CD4-positive, alpha-beta T cell (primary cell): Measurements from ENCODE around the gene EPC2. TPM values are rescaled to one million over a fixed set of nuclear protein-coding genes. Genes with fewer than 3 reads are reported as not detected.
"Not testable (repeated sequence)": the region's sequence is repeated elsewhere in the genome, so short reads cannot be mapped to it uniquely, and the experiment has no call there.

Experiments used
- ATAC-seq: fragments of 200-7000 bp; cut with Tn5 transposase; one replicate; pipeline ENCODE4 v1.10.0; 2022; ENCODE audit warnings: mild to moderate bottlenecking; ENCODE audit not compliant: poor library complexity
- CTCF ChIA-PET: fragments of 350-600 bp; sonication (Branson Sonifier 250); formaldehyde crosslinking; loops from one replicate; lab custom pipeline; 2021; ENCODE audit warnings: antibody characterized with exemption, inconsistent platforms; lab: Charles Lee
- POLR2A ChIA-PET: fragments of 350-600 bp; sonication (Branson Sonifier 250); formaldehyde crosslinking; loops from one replicate; lab custom pipeline; 2021; ENCODE audit warnings: antibody characterized with exemption, inconsistent platforms; lab: Charles Lee
- DNase-seq, 14 experiments: peaks; one replicate each; pipeline ENCODE4 v3.0.0-alpha.2; 2013 to 2020; ENCODE audit warnings: mixed read lengths in 2 of 14
- H3K27ac ChIP-seq, 2 donors: one replicate each; pipeline versions ENCODE4 v1.5.1 to v1.7.0; 2013; ENCODE audit warnings: low read length in 2 of 2, low read depth in 1 of 2, mild to moderate bottlenecking in 1 of 2
- H3K27me3 ChIP-seq, 2 experiments: 1 replicate in 1 of 2; 2 replicates in 1 of 2; pipeline versions ENCODE4 v1.6.1 to v1.7.0; 2013; ENCODE audit warnings: low read length in 2 of 2, control low read depth in 1 of 2, mild to moderate bottlenecking in 1 of 2, moderate library complexity in 1 of 2; ENCODE audit not compliant: insufficient read depth in 2 of 2, control insufficient read depth in 1 of 2
- H3K36me3 ChIP-seq: one replicate; pipeline ENCODE4 v1.6.1; 2013; ENCODE audit warnings: low read length, control low read depth; ENCODE audit not compliant: insufficient read depth
- H3K4me1 ChIP-seq: one replicate; pipeline ENCODE4 v1.6.1; 2013; ENCODE audit warnings: low read length, control low read depth; ENCODE audit not compliant: insufficient read depth
- H3K4me3 ChIP-seq: one replicate; pipeline ENCODE4 v1.5.1; 2013; ENCODE audit warnings: mild to moderate bottlenecking, low read length, moderate library complexity
- H3K9me3 ChIP-seq, 2 experiments: 1 replicate in 1 of 2; 2 replicates in 1 of 2; pipeline versions ENCODE4 v1.6.1 to v1.7.0; 2013; ENCODE audit warnings: low read length in 2 of 2, mild to moderate bottlenecking in 2 of 2, control low read depth in 1 of 2, moderate library complexity in 1 of 2; ENCODE audit not compliant: control insufficient read depth in 1 of 2, insufficient read depth in 1 of 2
- H3K27ac Mint-ChIP-seq: one replicate; pipeline ENCODE4 v1.8.0; 2020; ENCODE audit warnings: mixed read lengths
- H3K27me3 Mint-ChIP-seq: one replicate; pipeline ENCODE4 v1.8.0; 2021; ENCODE audit warnings: mixed read lengths
- H3K36me3 Mint-ChIP-seq: one replicate; pipeline ENCODE4 v1.8.0; 2021; ENCODE audit warnings: low read depth, mixed read lengths
- H3K4me1 Mint-ChIP-seq: one replicate; pipeline ENCODE4 v1.8.0; 2021; ENCODE audit warnings: low read depth, mixed read lengths
- H3K4me3 Mint-ChIP-seq: one replicate; pipeline ENCODE4 v1.8.0; 2020; ENCODE audit warnings: mild to moderate bottlenecking, mixed read lengths
- H3K9me3 Mint-ChIP-seq: one replicate; pipeline ENCODE4 v1.8.0; 2020; ENCODE audit warnings: mixed read lengths
- intact Hi-C, 2 experiments: fragments of 100-400 bp; cut with DNase I in 1 of 2; cut with micrococcal nuclease in 1 of 2; formaldehyde crosslinking; loops; one replicate each; pipeline versions ENCODE4 v1.15.1 to v1.9.0; 2023 to 2025; cut with DNase I, micrococcal nuclease
- total RNA-seq, 174 experiments: library from RNA in 2 of 174; stranded (reverse) in 2 of 174; gene quantifications; one replicate each; pipeline ENCODE4 v1.2.3 and lab custom pipeline; 2021 to 2026
- TF ChIP-seq, protein P1 (sequence below): fragments of 200-600 bp; IDR thresholded peaks from one replicate; pipeline ENCODE4 v1.8.0; 2022; ENCODE audit warnings: antibody characterized with exemption, mild to moderate bottlenecking

EPC2 gene
- total RNA-seq, 2 experiments from 2014 or later = 79.6 to 85.5 TPM

DNA sequence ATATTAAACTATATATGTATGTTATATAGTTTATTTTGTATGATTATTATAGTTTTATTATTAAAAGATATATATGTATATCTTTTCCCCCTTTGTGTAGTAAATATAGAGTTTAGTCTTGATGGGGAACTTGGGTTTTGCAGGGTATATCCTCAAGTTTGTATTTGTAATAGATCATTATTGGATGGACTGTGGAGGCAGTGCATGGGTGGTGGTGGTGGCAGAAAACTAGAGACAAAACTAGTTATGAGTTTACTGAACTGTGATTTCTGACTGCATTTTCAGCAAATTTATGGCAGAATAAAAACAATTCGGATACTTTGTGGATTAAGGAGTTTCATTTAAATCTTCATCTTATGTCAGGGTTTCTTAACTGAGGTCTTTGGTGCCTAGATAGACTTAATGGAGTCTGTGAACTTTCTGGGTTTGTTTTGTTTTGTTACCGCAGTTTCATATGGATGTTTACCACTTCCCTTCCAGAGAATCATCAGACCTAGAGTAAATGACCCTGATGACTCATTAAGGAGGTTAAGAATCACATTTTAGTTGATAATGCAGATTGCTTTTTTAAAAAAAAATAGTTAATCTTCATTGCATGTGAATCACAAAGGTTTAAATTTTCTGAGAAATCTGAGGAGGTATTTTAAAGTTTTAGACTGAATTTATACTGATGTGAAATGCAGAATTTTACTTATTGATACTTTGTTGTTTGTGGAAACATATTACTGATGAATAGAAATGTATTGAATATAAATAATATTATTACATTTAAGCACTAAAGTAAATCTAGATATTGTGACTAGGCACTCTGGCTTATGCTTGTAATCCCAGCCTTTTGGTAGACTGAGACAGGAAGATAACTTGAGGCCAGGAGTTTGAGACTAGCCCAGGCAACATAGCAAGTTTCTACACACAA, 14.5 kb downstream of the EPC2 start:
- H3K4me3 Mint-ChIP-seq = peak overlapping the region; percentile 69
- Histone ChIP-seq H3K27ac (peak overlapping the region; percentile 10 to 36), H3K4me3 (no peak overlapping the region), H3K36me3 (no peaks in the 10 kb centered on the region), H3K27me3 (no peaks in the 10 kb centered on the region), H3K9me3 (no peaks in the 10 kb centered on the region), H3K4me1 (peaks cover 10% of the 10 kb centered on the region)
- ATAC-seq (peak; percentile 88), DNase-seq (peak in 3 of 14 experiments; percentile 70 to 77 (median 76))
- peaks cover 91% of the 10 kb centered on the region for H3K4me1 Mint-ChIP-seq
- TF ChIP-seq, protein P1, sequence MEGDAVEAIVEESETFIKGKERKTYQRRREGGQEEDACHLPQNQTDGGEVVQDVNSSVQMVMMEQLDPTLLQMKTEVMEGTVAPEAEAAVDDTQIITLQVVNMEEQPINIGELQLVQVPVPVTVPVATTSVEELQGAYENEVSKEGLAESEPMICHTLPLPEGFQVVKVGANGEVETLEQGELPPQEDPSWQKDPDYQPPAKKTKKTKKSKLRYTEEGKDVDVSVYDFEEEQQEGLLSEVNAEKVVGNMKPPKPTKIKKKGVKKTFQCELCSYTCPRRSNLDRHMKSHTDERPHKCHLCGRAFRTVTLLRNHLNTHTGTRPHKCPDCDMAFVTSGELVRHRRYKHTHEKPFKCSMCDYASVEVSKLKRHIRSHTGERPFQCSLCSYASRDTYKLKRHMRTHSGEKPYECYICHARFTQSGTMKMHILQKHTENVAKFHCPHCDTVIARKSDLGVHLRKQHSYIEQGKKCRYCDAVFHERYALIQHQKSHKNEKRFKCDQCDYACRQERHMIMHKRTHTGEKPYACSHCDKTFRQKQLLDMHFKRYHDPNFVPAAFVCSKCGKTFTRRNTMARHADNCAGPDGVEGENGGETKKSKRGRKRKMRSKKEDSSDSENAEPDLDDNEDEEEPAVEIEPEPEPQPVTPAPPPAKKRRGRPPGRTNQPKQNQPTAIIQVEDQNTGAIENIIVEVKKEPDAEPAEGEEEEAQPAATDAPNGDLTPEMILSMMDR = no peak
- H3K27ac Mint-ChIP-seq = peak overlapping the region; percentile 80
- intact Hi-C loops = loop anchor here in 1 of 2 experiments (1.0 kb wide), 1 partner anchor 13 kb away; no protein-coding TSS in a partner anchor
- POLR2A ChIA-PET = interaction anchor here (0.7 to 3.8 kb wide), 2 partner anchors 9 to 13 kb away, joined by 4 to 44 read pairs; no protein-coding TSS in a partner anchor
- CTCF ChIA-PET = no interaction called here
- no peaks in the 10 kb centered on the region for H3K27me3 Mint-ChIP-seq
- peaks cover 14% of the 10 kb centered on the region for H3K36me3 Mint-ChIP-seq
- H3K9me3 Mint-ChIP-seq = peaks cover 3% of the 10 kb centered on the region

DNA sequence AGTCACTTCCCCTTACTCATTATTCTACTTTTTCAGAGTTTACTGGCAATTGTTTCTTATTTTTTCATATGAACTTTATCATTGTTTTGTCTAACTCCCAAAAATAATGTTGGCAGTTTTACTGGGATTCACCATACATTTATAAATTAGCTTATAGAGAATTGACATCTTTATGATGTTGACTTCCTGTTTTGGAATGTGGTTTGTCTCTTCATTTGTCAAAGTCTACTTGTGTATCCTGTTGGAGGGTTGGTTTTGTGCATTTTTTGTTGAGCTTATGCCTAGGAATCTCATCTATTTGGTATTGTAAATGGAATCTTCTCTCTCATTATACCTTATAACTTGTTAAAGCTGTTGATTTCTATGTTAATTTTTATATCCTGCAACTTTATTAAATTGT, 16.4 kb downstream of the EPC2 start:
- H3K4me3 Mint-ChIP-seq = peak overlapping the region; percentile 23
- no peak overlapping the region for H3K4me3 ChIP-seq
- ChIA-PET POLR2A (interaction anchor here (0.6 to 2.1 kb wide), 5 partner anchors 15 to 137 kb away, joined by 3 to 34 read pairs (median 4); partner anchors contain the start of gene EPC2), CTCF (interaction anchor here (0.8 to 1.3 kb wide), 3 partner anchors 13 to 152 kb away, joined by 3 to 4 read pairs (median 3); no protein-coding TSS in a partner anchor)
- DNase-seq (peak in 1 of 14 experiments; percentile 34), ATAC-seq (no peak)
- no peaks in the 10 kb centered on the region for H3K27me3 ChIP-seq
- H3K9me3 Mint-ChIP-seq = peaks cover 3% of the 10 kb centered on the region
- H3K36me3 ChIP-seq = no peaks in the 10 kb centered on the region
- H3K4me1 ChIP-seq = peaks cover 11% of the 10 kb centered on the region
- peak overlapping the region; percentile 31 for H3K27ac Mint-ChIP-seq
- peaks cover 18% of the 10 kb centered on the region for H3K36me3 Mint-ChIP-seq
- peaks cover 90% of the 10 kb centered on the region for H3K4me1 Mint-ChIP-seq
- H3K27ac ChIP-seq = no peak overlapping the region
- H3K9me3 ChIP-seq = no peaks in the 10 kb centered on the region
- intact Hi-C loops = no loop called here
- TF ChIP-seq, protein P1 = no peak
- no peaks in the 10 kb centered on the region for H3K27me3 Mint-ChIP-seq

DNA sequence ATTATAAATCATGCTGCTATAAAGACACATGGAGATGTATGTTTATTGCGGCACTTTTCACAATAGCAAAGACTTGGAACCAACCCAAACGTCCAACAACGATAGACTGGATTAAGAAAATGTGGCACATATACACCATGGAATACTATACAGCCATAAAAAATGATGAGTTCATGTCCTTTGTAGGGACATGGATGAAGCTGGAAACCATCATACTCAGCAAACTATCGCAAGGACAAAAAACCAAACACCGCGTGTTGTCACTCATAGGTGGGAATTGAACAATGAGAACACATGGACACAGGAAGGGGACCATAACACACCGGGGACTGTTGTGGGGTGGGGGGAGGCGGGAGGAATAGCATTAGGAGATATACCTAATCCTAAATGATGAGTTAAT, 17.8 kb downstream of the EPC2 start:
- H3K27me3 ChIP-seq, CTCF ChIA-PET, H3K27ac Mint-ChIP-seq, H3K9me3 Mint-ChIP-seq, DNase-seq, H3K4me3 Mint-ChIP-seq, intact Hi-C loops, ATAC-seq, H3K9me3 ChIP-seq, H3K36me3 ChIP-seq, H3K4me3 ChIP-seq, H3K27me3 Mint-ChIP-seq, H3K27ac ChIP-seq: not testable (repeated sequence)
- peaks cover 18% of the 10 kb centered on the region for H3K36me3 Mint-ChIP-seq
- peaks cover 88% of the 10 kb centered on the region for H3K4me1 Mint-ChIP-seq
- POLR2A ChIA-PET = interaction anchor here (2.0 kb wide), 1 partner anchor 17 kb away, joined by 9 read pairs; no protein-coding TSS in a partner anchor
- H3K4me1 ChIP-seq = peaks cover 18% of the 10 kb centered on the region
